GM12878 (cell line): ENCODE data around the gene MN1. TPM values are rescaled to one million over a fixed set of nuclear protein-coding genes. Genes with fewer than 3 reads are reported as not detected.
"Not testable (repeated sequence)": the region's sequence is repeated elsewhere in the genome, so short reads cannot be mapped to it uniquely, and the experiment has no call there.

Experiments used
- ATAC-seq: fragments of 200-7000 bp; cut with Tn5 transposase; 3 replicates; pipeline ENCODE4 v1.9.1; 2020; ENCODE audit warnings: mild to moderate bottlenecking, moderate library complexity
- BruUV-seq: library from RNA; stranded (reverse); fragments of 400-500 nt; replicated peaks from 2 replicates; lab custom pipeline; 2021; lab: Mats Ljungman, UMichigan
- CTCF ChIA-PET: fragments of 300-600 bp; sonication (Branson Sonifier 250); formaldehyde crosslinking; extraction: SDS; loops from one replicate; lab custom pipeline; 2021; ENCODE audit warnings: inconsistent platforms; lab: Yijun Ruan, JAX
- POLR2A ChIA-PET: fragments of 350-600 bp; formaldehyde crosslinking; extraction: SDS; loops from one replicate; lab custom pipeline; 2021; ENCODE audit warnings: inconsistent platforms; lab: Charles Lee
- RAD21 ChIA-PET: fragments of 300-600 bp; sonication (Branson Sonifier 250); formaldehyde crosslinking; loops from one replicate; lab custom pipeline; 2023; ENCODE audit warnings: antibody characterized with exemption; ENCODE audit not compliant: unreplicated experiment; lab: Charles Lee
- SMC1A ChIA-PET: fragments of 300-600 bp; sonication (Branson Sonifier 250); formaldehyde crosslinking; loops from one replicate; lab custom pipeline; 2023; ENCODE audit not compliant: unreplicated experiment, uncharacterized antibody; lab: Charles Lee
- DNase-seq: peaks from one replicate; pipeline ENCODE4 v3.0.0-alpha.2; 2011; ENCODE audit warnings: low read depth, low spot score
- FAIRE-seq: peaks from 3 replicates; lab custom pipeline; 2011; peaks lifted over from hg19 to GRCh38; lab: Jason Lieb, UNC
- H2AFZ ChIP-seq: 2 replicates; pipeline ENCODE4 v1.6.0; 2011; ENCODE audit warnings: low read depth, low read length, control low read depth; ENCODE audit not compliant: control insufficient read depth
- H3K27ac ChIP-seq: 2 replicates; pipeline ENCODE4 v1.5.1; 2011; ENCODE audit warnings: control low read depth; ENCODE audit not compliant: control insufficient read depth, insufficient read depth
- H3K27me3 ChIP-seq, 2 experiments: replicated peaks in 1 of 2; 2 replicates each; pipeline versions ENCODE4 v1.6.0 to v1.6.1; 2011; ENCODE audit warnings: low read length in 1 of 2; ENCODE audit not compliant: control insufficient read depth in 2 of 2, insufficient read depth in 2 of 2
- H3K36me3 ChIP-seq, 2 experiments: 2 replicates each; pipeline ENCODE4 v1.5.1; 2011; ENCODE audit warnings: low read length in 1 of 2; ENCODE audit not compliant: control insufficient read depth in 2 of 2, insufficient read depth in 2 of 2
- H3K4me1 ChIP-seq: 2 replicates; pipeline ENCODE4 v1.6.1; 2011; ENCODE audit warnings: mild to moderate bottlenecking, low read length, moderate library complexity, mixed read lengths; ENCODE audit not compliant: control insufficient read depth, insufficient read depth
- H3K4me2 ChIP-seq: 2 replicates; pipeline ENCODE4 v1.6.0; 2011; ENCODE audit warnings: control low read depth; ENCODE audit not compliant: control insufficient read depth, insufficient read depth
- H3K4me3 ChIP-seq: fragments of 200-600 bp; sonication (generic); 2 replicates; pipeline ENCODE4 v1.5.1; 2016
- H3K79me2 ChIP-seq: 2 replicates; pipeline ENCODE4 v1.6.0; 2011; ENCODE audit warnings: low read length; ENCODE audit not compliant: control insufficient read depth, insufficient read depth
- H3K9ac ChIP-seq: 2 replicates; pipeline ENCODE4 v1.8.0; 2011; ENCODE audit warnings: low read length, control low read depth, mixed read lengths; ENCODE audit not compliant: control insufficient read depth, insufficient read depth
- H3K9me3 ChIP-seq: replicated peaks from 3 replicates; pipeline ENCODE4 v1.5.1; 2011; ENCODE audit warnings: mild to moderate bottlenecking, low read length; ENCODE audit not compliant: control insufficient read depth, insufficient read depth
- H4K20me1 ChIP-seq: 2 replicates; pipeline ENCODE4 v1.6.0; 2011; ENCODE audit not compliant: control insufficient read depth, insufficient read depth
- BMI1 ChIP-seq: fragments of 450-650 bp; IDR thresholded peaks from 2 replicates; pipeline ENCODE4 v1.6.1; 2016; ENCODE audit warnings: mild to moderate bottlenecking, moderate library complexity, borderline replicate concordance
- MEF2A ChIP-seq: IDR thresholded peaks from 2 replicates; pipeline ENCODE4 v1.6.1; 2011; ENCODE audit warnings: low read depth, mild to moderate bottlenecking, low read length, moderate library complexity; ENCODE audit not compliant: insufficient read depth
- NR2F1 ChIP-seq: fragments of 450-650 bp; conservative IDR thresholded peaks from 2 replicates; pipeline ENCODE4 v1.6.1; 2017; ENCODE audit warnings: mild to moderate bottlenecking
- POLR2A ChIP-seq: IDR thresholded peaks from 2 replicates; pipeline ENCODE4 v1.6.1; 2011; ENCODE audit warnings: low read depth, mild to moderate bottlenecking, low read length
- RCOR1 ChIP-seq: conservative IDR thresholded peaks from 2 replicates; pipeline ENCODE4 v1.6.1; 2012; ENCODE audit warnings: low read depth, low read length, improper control_type of control experiment
- TCF7 ChIP-seq: IDR thresholded peaks from 2 replicates; pipeline ENCODE4 v1.6.1; 2014; ENCODE audit warnings: antibody characterized with exemption, borderline replicate concordance
- WGBS: methylation state at CpG from one replicate; pipeline ENCODE4 v1.1.6; 2016; ENCODE audit warnings: low lambda C conversion rate; ENCODE audit not compliant: insufficient replicate concordance, insufficient coverage; ENCODE audit errors: missing lambda C conversion rate; 5-methylcytosine and 5-hydroxymethylcytosine counted together
- in situ Hi-C: fragments of 300-500 bp; cut with MboI; formaldehyde crosslinking; loops from 9 replicates; pipeline ENCODE4 v1.14.3; 2018; ENCODE audit warnings: mixed read lengths
- intact Hi-C: fragments of 100-400 bp; cut with micrococcal nuclease; formaldehyde crosslinking; loops from one replicate; pipeline ENCODE4 v1.14.2; 2022; ENCODE audit not compliant: unreplicated experiment
- polyA plus RNA-seq, 11 experiments: library from polyadenylated mRNA; depleted of rRNA in 4 of 11; unstranded in 6 of 11; stranded (reverse) in 5 of 11; fragments of >200 nt; fragmentation: Nextera tagmentation in 4 of 11; fragmentation: Illumina TruSeq in 1 of 11; extraction: Ambion mirVana in 4 of 11; extraction: Trizol in 1 of 11; gene quantifications; 1 replicate in 1 of 11; 2 replicates in 10 of 11; pipeline versions ENCODE4 v1.2.1 to v1.2.3, GENCODE V29; 2011 to 2016; ENCODE audit warnings: inconsistent platforms in 2 of 11, missing spikeins in 2 of 11, low read depth in 1 of 11
- total RNA-seq, 4 experiments: library from RNA; depleted of rRNA in 3 of 4; stranded (reverse); fragments of >200 nt in 3 of 4; fragmentation: Illumina TruSeq in 1 of 4; extraction: Trizol in 1 of 4; gene quantifications; 2 replicates each; pipeline versions ENCODE4 v1.2.1 to v1.2.3, GENCODE V29; 2013 to 2021
- TF ChIP-seq, protein P1 (sequence below): fragments of 450-650 bp; IDR thresholded peaks from 2 replicates; pipeline ENCODE4 v1.6.1; 2016; ENCODE audit warnings: mild to moderate bottlenecking, moderate library complexity, borderline replicate concordance
- TF ChIP-seq, protein P2 (sequence below): fragments of 450-650 bp; IDR thresholded peaks from 2 replicates; pipeline ENCODE4 v1.6.1; 2016; ENCODE audit warnings: mild to moderate bottlenecking

The MN1 gene
- total and polyA plus RNA-seq, 10 of the 15 experiments (the other 5 are each of a cell fraction or from before 2014, with no cell fraction given): under 0.01 to 0.24 (median 0.03) TPM; not detected in 3

DNA sequence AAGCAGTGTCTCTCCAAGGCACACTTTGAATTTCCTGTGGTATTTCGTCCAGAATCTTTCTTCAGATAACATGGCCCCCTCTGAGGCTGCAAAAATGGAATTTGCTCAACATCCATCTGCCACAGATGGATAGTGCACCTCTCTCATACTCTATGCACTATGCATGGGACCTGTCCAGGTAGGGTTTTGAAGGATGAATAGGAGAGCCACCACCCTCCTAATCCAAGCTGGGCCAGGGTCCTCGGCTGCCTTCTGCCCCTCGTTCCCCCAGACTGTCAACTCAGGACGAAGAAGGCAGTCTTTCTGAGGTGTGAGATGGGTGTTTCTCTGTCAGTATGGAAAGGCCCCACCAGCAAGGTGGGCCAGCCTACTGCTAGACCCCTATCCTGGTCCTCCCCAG is 56.4 kb downstream of the MN1 start:
- POLR2A ChIA-PET: no interaction called here
- no TSS peak for BruUV-seq

GRCh38 chr22:27744078-27744477 is 57.5 kb downstream of the MN1 start:
- in situ Hi-C loops, H4K20me1 ChIP-seq, H3K27ac ChIP-seq, DNase-seq, CTCF ChIA-PET, POLR2A ChIA-PET, intact Hi-C loops, H3K4me2 ChIP-seq, H3K79me2 ChIP-seq, H3K4me3 ChIP-seq, ATAC-seq, BruUV-seq, SMC1A ChIA-PET, FAIRE-seq, H3K9ac ChIP-seq, H3K4me1 ChIP-seq, H3K9me3 ChIP-seq, H2AFZ ChIP-seq, RAD21 ChIA-PET, H3K27me3 ChIP-seq, H3K36me3 ChIP-seq: not testable (repeated sequence)
- 55% methylated on average over 13 of the region's 15 CpGs for WGBS

More for the DNA sequence above, 56.4 kb downstream of the MN1 start:
- H3K4me2 ChIP-seq: no peak overlapping the region
- TF ChIP-seq, protein P1, sequence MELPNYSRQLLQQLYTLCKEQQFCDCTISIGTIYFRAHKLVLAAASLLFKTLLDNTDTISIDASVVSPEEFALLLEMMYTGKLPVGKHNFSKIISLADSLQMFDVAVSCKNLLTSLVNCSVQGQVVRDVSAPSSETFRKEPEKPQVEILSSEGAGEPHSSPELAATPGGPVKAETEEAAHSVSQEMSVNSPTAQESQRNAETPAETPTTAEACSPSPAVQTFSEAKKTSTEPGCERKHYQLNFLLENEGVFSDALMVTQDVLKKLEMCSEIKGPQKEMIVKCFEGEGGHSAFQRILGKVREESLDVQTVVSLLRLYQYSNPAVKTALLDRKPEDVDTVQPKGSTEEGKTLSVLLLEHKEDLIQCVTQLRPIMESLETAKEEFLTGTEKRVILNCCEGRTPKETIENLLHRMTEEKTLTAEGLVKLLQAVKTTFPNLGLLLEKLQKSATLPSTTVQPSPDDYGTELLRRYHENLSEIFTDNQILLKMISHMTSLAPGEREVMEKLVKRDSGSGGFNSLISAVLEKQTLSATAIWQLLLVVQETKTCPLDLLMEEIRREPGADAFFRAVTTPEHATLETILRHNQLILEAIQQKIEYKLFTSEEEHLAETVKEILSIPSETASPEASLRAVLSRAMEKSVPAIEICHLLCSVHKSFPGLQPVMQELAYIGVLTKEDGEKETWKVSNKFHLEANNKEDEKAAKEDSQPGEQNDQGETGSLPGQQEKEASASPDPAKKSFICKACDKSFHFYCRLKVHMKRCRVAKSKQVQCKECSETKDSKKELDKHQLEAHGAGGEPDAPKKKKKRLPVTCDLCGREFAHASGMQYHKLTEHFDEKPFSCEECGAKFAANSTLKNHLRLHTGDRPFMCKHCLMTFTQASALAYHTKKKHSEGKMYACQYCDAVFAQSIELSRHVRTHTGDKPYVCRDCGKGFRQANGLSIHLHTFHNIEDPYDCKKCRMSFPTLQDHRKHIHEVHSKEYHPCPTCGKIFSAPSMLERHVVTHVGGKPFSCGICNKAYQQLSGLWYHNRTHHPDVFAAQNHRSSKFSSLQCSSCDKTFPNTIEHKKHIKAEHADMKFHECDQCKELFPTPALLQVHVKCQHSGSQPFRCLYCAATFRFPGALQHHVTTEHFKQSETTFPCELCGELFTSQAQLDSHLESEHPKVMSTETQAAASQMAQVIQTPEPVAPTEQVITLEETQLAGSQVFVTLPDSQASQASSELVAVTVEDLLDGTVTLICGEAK: no peak
- no peak for TF ChIP-seq POLR2A
- TF ChIP-seq RCOR1: no peak
- TF ChIP-seq, protein P2, sequence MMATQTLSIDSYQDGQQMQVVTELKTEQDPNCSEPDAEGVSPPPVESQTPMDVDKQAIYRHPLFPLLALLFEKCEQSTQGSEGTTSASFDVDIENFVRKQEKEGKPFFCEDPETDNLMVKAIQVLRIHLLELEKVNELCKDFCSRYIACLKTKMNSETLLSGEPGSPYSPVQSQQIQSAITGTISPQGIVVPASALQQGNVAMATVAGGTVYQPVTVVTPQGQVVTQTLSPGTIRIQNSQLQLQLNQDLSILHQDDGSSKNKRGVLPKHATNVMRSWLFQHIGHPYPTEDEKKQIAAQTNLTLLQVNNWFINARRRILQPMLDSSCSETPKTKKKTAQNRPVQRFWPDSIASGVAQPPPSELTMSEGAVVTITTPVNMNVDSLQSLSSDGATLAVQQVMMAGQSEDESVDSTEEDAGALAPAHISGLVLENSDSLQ: no peak
- TF ChIP-seq NR2F1: no peak
- no peak for TF ChIP-seq BMI1
- TF ChIP-seq MEF2A: no peak
- TF ChIP-seq TCF7: no peak
- ChIA-PET CTCF (no interaction called here), SMC1A (no interaction called here), RAD21 (no interaction called here)
- no peaks in the 10 kb centered on the region for H3K4me1 ChIP-seq
- no peaks in the 10 kb centered on the region for H4K20me1 ChIP-seq
- H3K27me3 ChIP-seq: peaks cover 0 to 1% of the 10 kb centered on the region in 2 experiments; a peak in 2 of 4 replicates
- 27% methylated on average over 4 of the region's 4 CpGs for WGBS
- ATAC-seq: no peak
- FAIRE-seq: no peak
- no peak for DNase-seq
- H3K36me3 ChIP-seq: no peaks in the 10 kb centered on the region
- intact Hi-C loops: no loop called here
- H3K27ac ChIP-seq: no peak overlapping the region
- H3K9me3 ChIP-seq: no peaks in the 10 kb centered on the region
- no peaks in the 10 kb centered on the region for H3K79me2 ChIP-seq
- H3K9ac ChIP-seq: no peak overlapping the region
- H3K4me3 ChIP-seq: no peak overlapping the region
- no peak overlapping the region for H2AFZ ChIP-seq
- in situ Hi-C loops: no loop called here
